ENCODE measurements around the gene TMOD1. TPM values are rescaled to one million over a fixed set of nuclear protein-coding genes. Genes with fewer than 3 reads are reported as not detected.

TMOD1 gene
- total and polyA plus RNA-seq, 10 of the 15 experiments (the other 5 are each of a cell fraction or from before 2014, with no cell fraction given) = 4.0 to 44.1 (median 15.4) TPM

DNA sequence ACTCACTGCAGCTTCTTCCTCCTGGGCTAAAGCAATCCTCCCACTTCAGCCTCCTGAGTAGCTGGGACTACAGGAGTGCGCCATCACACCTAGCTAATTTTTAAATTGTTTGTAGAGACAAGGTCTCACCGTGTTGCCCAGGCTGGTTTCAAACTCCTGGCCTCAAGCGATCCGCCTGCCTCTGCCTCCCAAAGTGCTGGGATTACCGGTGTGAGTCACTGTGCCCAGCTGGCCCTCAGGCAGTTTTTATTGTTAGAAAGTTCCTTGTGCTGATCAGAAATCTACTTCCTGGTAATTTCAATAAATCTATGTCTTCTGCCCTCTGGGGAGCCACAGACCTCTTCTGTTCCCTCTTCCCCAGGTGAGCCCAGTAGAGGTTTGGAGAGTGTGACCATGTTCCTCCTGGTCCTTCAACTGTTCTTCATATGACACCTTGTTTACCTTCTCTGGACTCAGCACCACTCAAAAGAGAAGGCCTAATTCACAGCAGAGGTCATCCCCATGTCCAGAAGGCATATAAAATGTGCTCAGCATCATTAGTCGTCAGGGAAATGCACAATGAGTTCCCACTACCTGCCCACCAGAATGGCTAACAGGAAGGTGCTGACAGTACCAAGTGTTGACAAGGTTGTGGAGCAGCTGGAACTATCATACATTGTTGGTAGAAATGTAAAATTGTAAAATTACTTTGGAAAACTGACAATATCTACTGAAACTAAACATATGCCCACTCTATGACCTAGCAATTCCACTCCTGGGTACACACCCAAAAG, 10.4 kb downstream of the TMOD1 start (continued):
- no peak for TF ChIP-seq PAX5 (IDR thresholded peaks at IDR 0.05; ENCODE audit: borderline replicate concordance, low read depth, low read length)
- no peak for TF ChIP-seq IKZF2 (IDR thresholded peaks at IDR 0.05)
- TF ChIP-seq, protein P1, sequence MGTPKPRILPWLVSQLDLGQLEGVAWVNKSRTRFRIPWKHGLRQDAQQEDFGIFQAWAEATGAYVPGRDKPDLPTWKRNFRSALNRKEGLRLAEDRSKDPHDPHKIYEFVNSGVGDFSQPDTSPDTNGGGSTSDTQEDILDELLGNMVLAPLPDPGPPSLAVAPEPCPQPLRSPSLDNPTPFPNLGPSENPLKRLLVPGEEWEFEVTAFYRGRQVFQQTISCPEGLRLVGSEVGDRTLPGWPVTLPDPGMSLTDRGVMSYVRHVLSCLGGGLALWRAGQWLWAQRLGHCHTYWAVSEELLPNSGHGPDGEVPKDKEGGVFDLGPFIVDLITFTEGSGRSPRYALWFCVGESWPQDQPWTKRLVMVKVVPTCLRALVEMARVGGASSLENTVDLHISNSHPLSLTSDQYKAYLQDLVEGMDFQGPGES (IDR thresholded peaks at IDR 0.05) = no peak
- TF ChIP-seq, protein P2, sequence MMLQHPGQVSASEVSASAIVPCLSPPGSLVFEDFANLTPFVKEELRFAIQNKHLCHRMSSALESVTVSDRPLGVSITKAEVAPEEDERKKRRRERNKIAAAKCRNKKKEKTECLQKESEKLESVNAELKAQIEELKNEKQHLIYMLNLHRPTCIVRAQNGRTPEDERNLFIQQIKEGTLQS (IDR thresholded peaks at IDR 0.05; ENCODE audit: borderline replicate concordance, extremely low read depth, low read depth, low read length) = no peak
- TF ChIP-seq, protein P3, sequence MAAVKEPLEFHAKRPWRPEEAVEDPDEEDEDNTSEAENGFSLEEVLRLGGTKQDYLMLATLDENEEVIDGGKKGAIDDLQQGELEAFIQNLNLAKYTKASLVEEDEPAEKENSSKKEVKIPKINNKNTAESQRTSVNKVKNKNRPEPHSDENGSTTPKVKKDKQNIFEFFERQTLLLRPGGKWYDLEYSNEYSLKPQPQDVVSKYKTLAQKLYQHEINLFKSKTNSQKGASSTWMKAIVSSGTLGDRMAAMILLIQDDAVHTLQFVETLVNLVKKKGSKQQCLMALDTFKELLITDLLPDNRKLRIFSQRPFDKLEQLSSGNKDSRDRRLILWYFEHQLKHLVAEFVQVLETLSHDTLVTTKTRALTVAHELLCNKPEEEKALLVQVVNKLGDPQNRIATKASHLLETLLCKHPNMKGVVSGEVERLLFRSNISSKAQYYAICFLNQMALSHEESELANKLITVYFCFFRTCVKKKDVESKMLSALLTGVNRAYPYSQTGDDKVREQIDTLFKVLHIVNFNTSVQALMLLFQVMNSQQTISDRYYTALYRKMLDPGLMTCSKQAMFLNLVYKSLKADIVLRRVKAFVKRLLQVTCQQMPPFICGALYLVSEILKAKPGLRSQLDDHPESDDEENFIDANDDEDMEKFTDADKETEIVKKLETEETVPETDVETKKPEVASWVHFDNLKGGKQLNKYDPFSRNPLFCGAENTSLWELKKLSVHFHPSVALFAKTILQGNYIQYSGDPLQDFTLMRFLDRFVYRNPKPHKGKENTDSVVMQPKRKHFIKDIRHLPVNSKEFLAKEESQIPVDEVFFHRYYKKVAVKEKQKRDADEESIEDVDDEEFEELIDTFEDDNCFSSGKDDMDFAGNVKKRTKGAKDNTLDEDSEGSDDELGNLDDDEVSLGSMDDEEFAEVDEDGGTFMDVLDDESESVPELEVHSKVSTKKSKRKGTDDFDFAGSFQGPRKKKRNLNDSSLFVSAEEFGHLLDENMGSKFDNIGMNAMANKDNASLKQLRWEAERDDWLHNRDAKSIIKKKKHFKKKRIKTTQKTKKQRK (IDR thresholded peaks at IDR 0.05; ENCODE audit: low read depth, low read length) = no peak
- TF ChIP-seq TCF12 (IDR thresholded peaks at IDR 0.05; ENCODE audit: low read depth, low read length) = 0 out of 2 replicates have a peak, but pooled peaks have one; percentile 34
- TF ChIP-seq SREBF2 (IDR thresholded peaks at IDR 0.05; ENCODE audit: low read length) = no peak
- 0 out of 2 replicates have a peak, but pooled peaks have one; percentile 15 for TF ChIP-seq IRF4 (IDR thresholded peaks at IDR 0.05; ENCODE audit: low read depth, low read length)
- no peak for TF ChIP-seq KDM1A (IDR thresholded peaks at IDR 0.05; ENCODE audit: borderline replicate concordance)
- TF ChIP-seq ZNF207 (IDR thresholded peaks at IDR 0.05; ENCODE audit: borderline replicate concordance) = no peak
- no peak for TF ChIP-seq CBFB (IDR thresholded peaks at IDR 0.05; ENCODE audit: low read depth)
- TF ChIP-seq, protein P4, sequence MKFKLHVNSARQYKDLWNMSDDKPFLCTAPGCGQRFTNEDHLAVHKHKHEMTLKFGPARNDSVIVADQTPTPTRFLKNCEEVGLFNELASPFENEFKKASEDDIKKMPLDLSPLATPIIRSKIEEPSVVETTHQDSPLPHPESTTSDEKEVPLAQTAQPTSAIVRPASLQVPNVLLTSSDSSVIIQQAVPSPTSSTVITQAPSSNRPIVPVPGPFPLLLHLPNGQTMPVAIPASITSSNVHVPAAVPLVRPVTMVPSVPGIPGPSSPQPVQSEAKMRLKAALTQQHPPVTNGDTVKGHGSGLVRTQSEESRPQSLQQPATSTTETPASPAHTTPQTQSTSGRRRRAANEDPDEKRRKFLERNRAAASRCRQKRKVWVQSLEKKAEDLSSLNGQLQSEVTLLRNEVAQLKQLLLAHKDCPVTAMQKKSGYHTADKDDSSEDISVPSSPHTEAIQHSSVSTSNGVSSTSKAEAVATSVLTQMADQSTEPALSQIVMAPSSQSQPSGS (IDR thresholded peaks at IDR 0.05; ENCODE audit: low read length) = no peak
- TF ChIP-seq ZNF217 (IDR thresholded peaks at IDR 0.05) = 0 out of 2 replicates have a peak, but pooled peaks have one; percentile 51
- TF ChIP-seq CREM (IDR thresholded peaks at IDR 0.05; ENCODE audit: low read depth) = no peak
- TF ChIP-seq RAD51 (IDR thresholded peaks at IDR 0.05) = no peak
- no peak for TF ChIP-seq ATF7 (IDR thresholded peaks at IDR 0.05; ENCODE audit: low read depth)
- no peak for TF ChIP-seq TARDBP (IDR thresholded peaks at IDR 0.05; ENCODE audit: borderline replicate concordance)
- TF ChIP-seq SMARCA5 (IDR thresholded peaks at IDR 0.05) = 0 out of 2 replicates have a peak, but pooled peaks have one; percentile 43
- no peak for TF ChIP-seq TBL1XR1 (IDR thresholded peaks at IDR 0.05; ENCODE audit: low read depth, low read length)
- no peak for TF ChIP-seq BACH1 (IDR thresholded peaks at IDR 0.05; ENCODE audit: borderline replicate concordance)
- no peak for TF ChIP-seq HCFC1 (IDR thresholded peaks at IDR 0.05; ENCODE audit: low read length)
- TF ChIP-seq LARP7 (IDR thresholded peaks at IDR 0.05) = no peak
